NCI-H1694 (cell line): ENCODE data around the gene LRP1B.

Source experiments
- DNase-seq: peaks from one replicate; lab custom pipeline; 2025; lab: John Stamatoyannopoulos, UW

The LRP1B gene

GRCh38 chr2:141766225-141766624 lies 364.6 kb downstream of the LRP1B start:
- no peak for DNase-seq

DNA sequence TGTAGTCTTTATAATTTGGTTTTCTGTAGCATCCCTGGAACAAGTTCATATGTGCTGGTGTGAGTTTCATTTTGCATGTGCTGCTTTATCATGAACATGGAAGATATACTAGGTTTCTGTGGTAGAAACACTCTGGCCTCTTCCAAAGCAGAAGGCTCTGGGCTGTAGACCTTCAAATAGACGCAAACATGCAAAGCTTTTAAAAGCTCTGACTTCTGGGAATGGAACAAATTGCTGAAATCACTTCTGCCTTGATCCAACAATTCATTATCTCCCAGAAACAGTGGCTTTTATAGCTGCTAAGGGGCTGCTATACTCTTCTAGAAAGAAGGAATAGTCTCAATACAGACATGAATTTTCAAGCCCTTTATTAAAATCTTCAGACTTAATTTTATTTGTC lies 382.2 kb downstream of the LRP1B start:
- no peak for DNase-seq

GRCh38 chr2:141741652-141742051 lies 389.2 kb downstream of the LRP1B start:
- DNase-seq, result no peak

- DNase-seq, result no peak
Measured at GRCh38 chr2:141737492-141738255, 393.1 kb downstream of the LRP1B start.

- no peak for DNase-seq
Measured at GRCh38 chr2:141736466-141736865, 394.4 kb downstream of the LRP1B start.

- peak; percentile 90 for DNase-seq
Measured at GRCh38 chr2:141728886-141729285, 401.9 kb downstream of the LRP1B start.

DNA sequence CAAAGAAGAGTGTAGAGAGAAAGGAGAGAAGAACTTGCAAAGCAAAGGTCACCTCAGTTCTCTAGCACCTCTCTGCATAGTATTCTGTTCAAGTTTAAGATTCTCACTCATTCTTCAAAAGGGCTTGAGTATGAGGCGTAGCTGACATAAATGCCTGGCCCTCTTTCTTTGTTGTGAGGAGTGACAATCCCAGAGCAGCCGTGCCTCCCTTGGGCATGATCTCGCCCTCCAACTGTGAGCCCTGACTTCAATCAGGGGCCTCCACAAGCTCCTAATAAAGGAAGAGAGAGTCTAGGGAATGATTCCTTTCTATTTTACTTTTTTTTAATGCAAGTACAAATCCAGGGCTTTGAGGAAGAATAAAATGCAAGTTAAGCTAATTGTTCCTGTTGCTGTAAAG lies 402.7 kb downstream of the LRP1B start:
- no peak for DNase-seq

GRCh38 chr2:141724426-141724825 lies 406.4 kb downstream of the LRP1B start:
- DNase-seq, result no peak

- no peak for DNase-seq
Measured at GRCh38 chr2:141723814-141724213, 407.0 kb downstream of the LRP1B start.

DNA sequence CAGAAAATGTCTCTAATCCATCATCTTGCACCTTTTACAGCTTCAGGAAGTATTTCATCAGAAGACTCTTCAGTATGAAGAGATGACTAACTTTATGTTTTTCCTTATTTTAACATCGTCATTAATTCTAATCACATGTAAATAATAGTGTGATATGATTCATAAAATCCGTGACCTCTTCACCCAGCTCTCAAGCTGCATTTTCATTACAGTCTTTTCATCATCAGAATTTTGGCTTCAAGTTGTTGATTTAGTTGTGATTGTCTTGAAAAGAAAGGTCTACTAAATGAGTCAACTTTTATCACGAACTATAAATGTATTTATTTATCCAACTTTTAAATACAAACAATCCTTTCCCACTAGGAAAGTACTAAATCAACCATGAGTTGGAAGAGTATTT lies 410.3 kb downstream of the LRP1B start:
- DNase-seq, result no peak

GRCh38 chr2:141714496-141714895 lies 416.3 kb downstream of the LRP1B start:
- no peak for DNase-seq

DNA sequence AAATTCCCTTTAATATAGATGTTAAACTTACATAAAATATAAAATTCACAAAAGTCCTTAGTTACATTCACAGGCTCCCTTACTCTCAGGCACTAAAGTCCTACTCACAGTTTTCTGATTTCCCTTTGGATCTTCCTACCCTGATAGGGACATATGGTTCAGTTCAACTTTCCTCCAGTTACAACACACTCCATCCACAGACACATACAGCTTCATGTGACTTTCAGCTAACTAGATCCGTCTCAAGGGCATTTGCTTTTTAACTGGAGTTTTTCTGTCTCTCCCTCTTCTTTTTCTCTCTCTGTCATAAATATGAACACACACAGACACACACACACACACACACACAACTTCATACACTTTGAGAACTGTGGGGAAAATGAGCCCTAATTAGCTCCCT lies 419.2 kb downstream of the LRP1B start:
- DNase-seq, result no peak

DNA sequence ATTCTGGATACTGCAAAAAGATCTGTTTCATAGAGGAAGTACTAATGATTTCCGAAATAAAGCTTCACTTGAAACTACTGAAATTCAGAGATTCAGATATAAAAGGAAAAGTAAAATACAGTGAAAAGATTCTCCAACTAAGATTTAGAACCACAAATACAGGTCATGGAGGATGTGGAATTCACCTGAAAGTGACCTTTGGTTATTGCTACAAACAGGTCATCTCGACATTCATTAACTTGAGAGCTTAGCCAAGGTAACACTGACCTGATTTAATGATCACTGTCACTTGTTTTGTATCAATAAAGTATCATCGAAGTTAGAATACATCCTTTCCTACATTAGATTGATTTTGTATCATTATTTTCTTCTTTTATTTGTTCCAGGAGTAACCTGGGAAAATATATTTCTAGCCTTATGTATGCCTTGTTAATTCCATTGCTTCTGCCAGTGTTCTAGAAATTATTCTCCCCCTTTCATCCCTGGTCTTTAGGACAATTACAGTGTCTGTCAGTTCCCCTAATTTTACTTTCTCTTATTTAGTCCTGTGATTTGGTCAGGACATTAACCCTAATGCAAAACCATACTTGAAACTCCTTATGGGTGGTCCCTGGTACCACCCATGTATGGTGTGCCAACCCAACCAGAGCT lies 420.1 kb downstream of the LRP1B start:
- no peak for DNase-seq

- DNase-seq, result no peak
Measured at GRCh38 chr2:141709756-141710155, 421.1 kb downstream of the LRP1B start.

DNA sequence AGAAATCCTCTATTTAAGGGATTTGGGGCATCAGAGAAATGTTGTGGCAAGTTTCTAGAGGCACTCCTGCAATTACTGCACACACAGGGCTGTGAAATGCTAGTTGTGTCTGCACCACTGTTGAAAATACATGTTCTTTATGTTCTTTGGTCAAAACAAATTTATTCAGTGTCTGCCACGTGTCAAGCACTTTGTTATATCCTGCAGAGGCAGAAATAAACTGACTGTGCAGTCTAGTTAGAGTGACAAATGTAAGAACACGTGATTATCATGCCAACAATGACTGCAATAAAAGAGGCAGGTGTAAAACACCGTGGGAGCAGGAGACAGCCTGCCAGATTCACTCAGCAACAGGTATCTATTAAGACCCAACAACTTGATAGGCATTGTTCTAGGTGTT lies 423.3 kb downstream of the LRP1B start:
- no peak for DNase-seq

GRCh38 chr2:141704541-141704940 lies 426.3 kb downstream of the LRP1B start:
- no peak for DNase-seq

DNA sequence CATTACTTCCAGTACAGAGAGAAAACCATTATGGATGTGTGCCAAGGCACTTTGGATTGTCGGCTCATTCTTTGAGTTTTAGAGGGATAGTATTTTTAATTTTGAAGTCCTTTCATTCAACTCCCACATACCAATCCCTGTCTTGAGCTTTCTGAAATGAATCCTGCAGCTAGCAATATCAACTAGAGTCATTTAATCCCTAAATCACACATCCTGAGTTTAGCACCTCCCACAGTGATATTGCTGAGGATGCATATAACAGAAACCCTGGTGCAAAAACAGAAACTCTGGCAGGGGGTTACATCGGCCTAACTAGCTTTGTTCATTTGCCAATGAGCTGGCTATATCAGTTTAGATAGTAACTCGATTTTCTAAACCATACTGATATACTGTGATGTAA lies 427.3 kb downstream of the LRP1B start:
- no peak for DNase-seq

DNA sequence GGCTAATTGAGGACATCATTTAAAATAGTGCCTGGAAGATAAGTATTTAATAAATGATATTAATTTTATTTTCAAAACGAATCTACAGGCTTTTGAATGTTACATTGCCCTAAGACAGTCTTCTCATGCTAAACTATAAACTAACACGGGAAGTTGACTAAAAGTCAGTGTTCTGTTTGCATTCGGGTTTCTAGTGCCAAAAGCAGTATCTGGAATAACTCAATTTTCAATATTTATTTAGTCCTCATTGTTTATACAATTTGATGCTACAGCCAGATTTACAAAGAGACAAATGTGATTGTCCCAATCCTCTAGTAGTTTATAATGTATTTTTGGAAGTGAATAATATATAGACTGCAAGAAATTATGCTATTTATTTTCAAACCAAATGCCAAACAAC lies 429.2 kb downstream of the LRP1B start:
- DNase-seq, result no peak

DNA sequence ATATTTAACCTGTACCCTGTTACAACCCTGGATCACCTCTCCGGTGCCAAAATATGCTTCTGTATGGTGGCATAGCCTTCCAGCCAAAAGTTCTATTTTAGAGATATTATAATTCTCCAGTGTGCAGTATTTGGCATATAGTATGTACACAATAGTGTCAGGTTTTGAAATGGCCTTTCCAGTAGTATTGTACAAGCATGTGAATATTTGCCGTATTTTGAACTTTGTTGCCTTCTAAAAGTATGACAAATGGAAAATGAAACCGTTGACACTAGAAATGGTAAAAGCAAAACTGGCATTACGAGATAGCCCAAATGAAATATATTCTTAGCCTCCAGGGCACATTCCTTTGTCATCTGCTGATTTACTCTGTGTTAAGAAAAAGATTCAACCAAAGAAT lies 431.2 kb downstream of the LRP1B start:
- no peak for DNase-seq

GRCh38 chr2:141698500-141698899 lies 432.3 kb downstream of the LRP1B start:
- DNase-seq, result no peak

DNA sequence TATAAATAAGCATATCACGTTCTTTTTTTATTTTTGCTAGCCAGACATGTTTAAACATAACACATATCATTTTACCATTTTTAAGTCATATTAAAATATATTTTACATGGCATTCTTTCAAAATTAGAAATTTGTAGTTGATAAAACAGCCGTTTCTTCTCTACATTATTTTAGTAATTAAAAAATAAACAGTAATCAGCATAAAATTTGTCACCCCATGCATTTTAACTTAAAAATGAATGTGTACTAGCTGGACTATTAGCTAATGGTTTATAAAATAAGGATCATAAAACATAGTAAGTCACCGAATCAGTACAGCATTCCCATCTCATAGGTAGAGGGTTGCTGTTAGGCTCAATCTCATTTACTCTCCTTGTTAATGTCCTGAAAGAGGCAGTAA lies 433.8 kb downstream of the LRP1B start:
- DNase-seq, result no peak

DNA sequence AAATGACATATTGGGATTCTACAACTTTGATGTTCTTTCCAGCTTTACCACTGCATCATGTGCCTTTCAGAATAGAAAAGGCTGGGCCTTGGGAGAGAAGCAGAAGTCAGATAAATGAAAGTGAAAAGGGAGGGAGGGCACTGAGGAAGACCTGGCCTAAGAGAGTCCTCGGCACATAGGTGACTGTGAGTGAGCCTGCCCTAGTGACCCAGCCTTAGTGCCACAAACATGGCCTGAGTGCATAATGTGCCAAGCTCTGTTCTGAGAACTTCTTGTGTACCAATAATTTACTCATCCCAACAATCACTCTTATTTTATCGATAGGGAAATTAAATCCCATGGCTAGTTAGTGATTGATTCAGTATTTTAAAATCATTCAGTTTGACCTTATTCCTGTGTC lies 436.6 kb downstream of the LRP1B start:
- no peak for DNase-seq

GRCh38 chr2:141692829-141693228 lies 438.0 kb downstream of the LRP1B start:
- no peak for DNase-seq

DNA sequence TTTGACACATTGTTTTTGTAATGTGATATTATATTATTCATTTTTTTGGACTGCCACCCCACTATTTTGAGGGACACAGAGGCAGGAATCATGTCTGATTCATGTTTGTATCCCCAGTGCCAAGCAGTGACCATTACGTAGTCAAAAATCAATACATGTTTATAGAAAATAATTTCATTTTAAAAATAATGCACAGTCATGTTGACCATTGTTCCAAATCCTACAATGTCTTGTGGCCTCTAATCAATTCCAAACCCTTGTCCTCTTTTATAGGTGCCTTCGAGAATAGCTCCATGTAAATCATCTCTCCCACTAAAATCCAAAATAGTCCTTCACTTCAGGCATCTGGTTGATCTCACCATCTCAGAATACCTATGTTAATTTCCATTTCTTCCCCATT lies 454.7 kb downstream of the LRP1B start:
- no peak for DNase-seq
